ENCODE measurements around the gene JDP2.

DNA sequence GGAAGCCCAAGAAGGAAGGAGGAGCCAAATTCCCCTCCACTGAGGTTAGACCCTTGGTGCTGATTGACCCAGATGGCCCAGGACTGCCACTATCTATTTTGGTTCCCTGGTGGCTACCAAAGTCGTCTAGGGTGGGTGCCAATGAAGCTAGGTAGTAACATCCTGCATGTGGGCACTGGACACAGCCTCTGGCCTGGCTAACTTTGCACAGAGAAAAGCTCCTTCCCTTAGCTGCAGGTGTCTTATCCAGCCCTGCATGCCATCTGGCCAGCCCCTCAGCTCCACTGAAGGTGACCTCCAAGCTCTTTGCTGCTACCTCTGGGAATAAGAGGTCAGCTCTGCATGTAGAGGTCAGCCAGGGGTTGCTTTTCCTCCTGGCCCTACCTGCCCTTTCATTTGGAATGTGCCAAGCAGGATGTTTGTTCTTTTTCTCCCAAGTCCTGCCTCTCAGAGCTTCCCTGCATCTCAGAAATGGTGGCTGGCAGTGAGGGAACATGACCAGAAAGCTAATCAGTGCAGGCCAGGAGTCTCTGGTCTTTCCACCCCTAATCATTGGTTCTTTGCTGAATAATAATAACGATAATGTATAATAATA, 34.0 kb downstream of the JDP2 start:
- TF ChIP-seq CTCF (IDR thresholded peaks at IDR 0.05) (no peak), CREB1 (CRISPR knock-in tag; IDR thresholded peaks at IDR 0.05) (no peak), SP1 (CRISPR knock-in tag; conservative IDR thresholded peaks at IDR 0.05) (no peak)
- TF ChIP-seq, protein P1, sequence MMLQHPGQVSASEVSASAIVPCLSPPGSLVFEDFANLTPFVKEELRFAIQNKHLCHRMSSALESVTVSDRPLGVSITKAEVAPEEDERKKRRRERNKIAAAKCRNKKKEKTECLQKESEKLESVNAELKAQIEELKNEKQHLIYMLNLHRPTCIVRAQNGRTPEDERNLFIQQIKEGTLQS (CRISPR knock-in tag; conservative IDR thresholded peaks at IDR 0.05), result no peak
